IMR-90 (cell line): ENCODE data around the gene AP3D1. TPM values are rescaled to one million over a fixed set of nuclear protein-coding genes. Genes with fewer than 3 reads are reported as not detected.

ENCODE experiments used
- ATAC-seq: fragments of 200-7000 bp; cut with Tn5 transposase; 2 replicates; pipeline ENCODE4 v1.9.1; 2020; ENCODE audit warnings: low read depth, mild to moderate bottlenecking, moderate library complexity
- BruUV-seq: library from RNA; stranded (reverse); fragments of 400-500 nt; replicated peaks from 2 replicates; lab custom pipeline; 2021; lab: Mats Ljungman, UMichigan
- CTCF ChIA-PET: fragments of 300-600 bp; formaldehyde crosslinking; extraction: SDS; loops from one replicate; lab custom pipeline; 2021; ENCODE audit warnings: antibody characterized with exemption; lab: Yijun Ruan, JAX
- POLR2A ChIA-PET: fragments of 300-600 bp; sonication (Branson Sonifier 250); formaldehyde crosslinking; loops from one replicate; lab custom pipeline; 2022; ENCODE audit warnings: antibody characterized with exemption; ENCODE audit not compliant: unreplicated experiment; lab: Charles Lee
- DNase-seq: peaks from one replicate; pipeline ENCODE4 v3.0.0; 2013
- H2AFZ ChIP-seq: replicated peaks from 2 replicates; pipeline ENCODE3; 2013; ENCODE audit warnings: low read length, mild to moderate bottlenecking; ENCODE audit not compliant: poor library complexity
- H2AK5ac ChIP-seq: 2 replicates; pipeline ENCODE4 v1.6.1; 2013; ENCODE audit warnings: low read depth, low read length, inconsistent platforms
- H2AK9ac ChIP-seq: replicated peaks from 2 replicates; pipeline ENCODE3; 2013; ENCODE audit warnings: mild to moderate bottlenecking, low read depth, low read length, moderate library complexity; ENCODE audit not compliant: poor library complexity
- H2BK120ac ChIP-seq: 2 replicates; pipeline ENCODE4 v1.6.1; 2013; ENCODE audit warnings: low read depth, low read length, inconsistent platforms
- H2BK15ac ChIP-seq: 3 replicates; pipeline ENCODE4 v1.6.1; 2013; ENCODE audit warnings: low read depth, low read length, inconsistent platforms
- H2BK20ac ChIP-seq: 2 replicates; pipeline ENCODE4 v1.6.1; 2013; ENCODE audit warnings: low read depth, mild to moderate bottlenecking, inconsistent platforms, low read length, moderate library complexity
- H2BK5ac ChIP-seq: 2 replicates; pipeline ENCODE4 v1.6.1; 2013; ENCODE audit warnings: mild to moderate bottlenecking, low read depth, low read length, inconsistent platforms; ENCODE audit not compliant: poor library complexity, severe bottlenecking
- H3K14ac ChIP-seq: replicated peaks from 2 replicates; pipeline ENCODE4 v1.6.1; 2013; ENCODE audit warnings: low read depth, low read length, inconsistent platforms
- H3K18ac ChIP-seq: 2 replicates; pipeline ENCODE4 v1.6.1; 2013; ENCODE audit warnings: low read depth, low read length, control low read depth
- H3K23ac ChIP-seq: 2 replicates; pipeline ENCODE4 v1.6.1; 2013; ENCODE audit warnings: low read depth, low read length, inconsistent platforms
- H3K27ac ChIP-seq: 2 replicates; pipeline ENCODE4 v1.5.1; 2013; ENCODE audit warnings: mild to moderate bottlenecking, control low read depth, low read length; ENCODE audit not compliant: insufficient read depth
- H3K27me3 ChIP-seq: 2 replicates; pipeline ENCODE4 v1.6.1; 2013; ENCODE audit warnings: low read length; ENCODE audit not compliant: control insufficient read depth, insufficient read depth
- H3K36me3 ChIP-seq: 2 replicates; pipeline ENCODE4 v1.6.1; 2013; ENCODE audit warnings: low read length, mixed read lengths; ENCODE audit not compliant: control insufficient read depth, insufficient read depth
- H3K4ac ChIP-seq: 2 replicates; pipeline ENCODE4 v1.6.1; 2013; ENCODE audit warnings: low read depth, low read length, inconsistent platforms
- H3K4me1 ChIP-seq: 2 replicates; pipeline ENCODE4 v1.6.1; 2013; ENCODE audit warnings: low read length, mixed read lengths; ENCODE audit not compliant: control insufficient read depth, insufficient read depth
- H3K4me2 ChIP-seq: 2 replicates; pipeline ENCODE4 v1.6.1; 2013; ENCODE audit warnings: low read depth, mild to moderate bottlenecking, control low read depth, low read length, moderate library complexity
- H3K4me3 ChIP-seq: 2 replicates; pipeline ENCODE4 v1.5.1; 2013; ENCODE audit warnings: low read depth, mild to moderate bottlenecking, control low read depth, low read length, moderate library complexity; ENCODE audit not compliant: insufficient read depth
- H3K56ac ChIP-seq: 2 replicates; pipeline ENCODE4 v1.6.1; 2013; ENCODE audit warnings: low read length, inconsistent platforms; ENCODE audit not compliant: insufficient read depth; ENCODE audit errors: extremely low read depth
- H3K79me1 ChIP-seq, 2 experiments: 2 replicates each; pipeline ENCODE4 v1.6.1; 2013; ENCODE audit warnings: low read length in 2 of 2, inconsistent platforms in 1 of 2, low read depth in 1 of 2
- H3K9ac ChIP-seq: 2 replicates; pipeline ENCODE4 v1.6.1; 2013; ENCODE audit warnings: low read depth, low read length, control low read depth
- H3K9me1 ChIP-seq: 2 replicates; pipeline ENCODE4 v1.6.1; 2013; ENCODE audit warnings: low read length, inconsistent platforms; ENCODE audit not compliant: insufficient read depth
- H3K9me3 ChIP-seq: 2 replicates; pipeline ENCODE4 v1.6.1; 2013; ENCODE audit warnings: low read length; ENCODE audit not compliant: control insufficient read depth, insufficient read depth
- H4K20me1 ChIP-seq: 2 replicates; pipeline ENCODE4 v1.6.1; 2013; ENCODE audit warnings: low read length, inconsistent platforms; ENCODE audit not compliant: insufficient read depth
- H4K5ac ChIP-seq: 2 replicates; pipeline ENCODE4 v1.6.1; 2013; ENCODE audit warnings: mild to moderate bottlenecking, low read depth, low read length, control low read depth
- H4K8ac ChIP-seq, 2 experiments: 2 replicates each; pipeline ENCODE4 v1.6.1; 2013; ENCODE audit warnings: low read depth in 2 of 2, low read length in 2 of 2, control low read depth in 1 of 2, inconsistent platforms in 1 of 2
- H4K91ac ChIP-seq: 2 replicates; pipeline ENCODE4 v1.6.1; 2013; ENCODE audit warnings: low read depth, low read length, inconsistent platforms; ENCODE audit not compliant: insufficient read depth
- BHLHE40 ChIP-seq: fragments of 150-350 bp; IDR thresholded peaks from 2 replicates; pipeline ENCODE4 v1.6.1; 2016; ENCODE audit warnings: mild to moderate bottlenecking, low read depth, low read length
- MXI1 ChIP-seq: IDR thresholded peaks from 2 replicates; pipeline ENCODE4 v1.6.1; 2012; ENCODE audit warnings: low read depth, mild to moderate bottlenecking, low read length, moderate library complexity, borderline replicate concordance
- WGBS, 2 experiments: methylation state at CpG; one replicate each; pipeline versions ENCODE4 v1.1.5 to v1.1.7; 2013; ENCODE audit warnings: missing lambda C conversion rate in 2 of 2; ENCODE audit not compliant: insufficient read length in 1 of 2; ENCODE audit errors: extremely low coverage in 2 of 2; 5-methylcytosine and 5-hydroxymethylcytosine counted together
- dilution Hi-C: fragments of 300-500 bp; cut with HindIII; formaldehyde crosslinking; loops from one replicate; pipeline ENCODE4 v1.14.3; 2018; ENCODE audit warnings: low sequenced_read_pairs; ENCODE audit not compliant: unreplicated experiment
- in situ Hi-C: fragments of 300-500 bp; cut with MboI; formaldehyde crosslinking; loops from 3 replicates; pipeline ENCODE4 v1.14.3; 2019; ENCODE audit warnings: low sequenced_read_pairs, inconsistent platforms, mixed read lengths
- intact Hi-C: fragments of 100-400 bp; cut with micrococcal nuclease; formaldehyde crosslinking; loops from 2 replicates; pipeline ENCODE4 v1.10.0; 2022
- polyA plus RNA-seq, 3 experiments: library from polyadenylated mRNA; depleted of rRNA; stranded (reverse); fragments of >200 nt; gene quantifications; 2 replicates each; pipeline ENCODE4 v1.2.3, GENCODE V29; 2012; ENCODE audit warnings: low replicate concordance in 1 of 3
- total RNA-seq: library from RNA; depleted of rRNA; stranded (reverse); fragments of >200 nt; gene quantifications from 2 replicates; pipeline ENCODE4 v1.2.3, GENCODE V29; 2012

The AP3D1 gene
- total and polyA plus RNA-seq, 2 of the 4 experiments (the other 2 are of a cell fraction): 75.3 to 129 TPM

DNA sequence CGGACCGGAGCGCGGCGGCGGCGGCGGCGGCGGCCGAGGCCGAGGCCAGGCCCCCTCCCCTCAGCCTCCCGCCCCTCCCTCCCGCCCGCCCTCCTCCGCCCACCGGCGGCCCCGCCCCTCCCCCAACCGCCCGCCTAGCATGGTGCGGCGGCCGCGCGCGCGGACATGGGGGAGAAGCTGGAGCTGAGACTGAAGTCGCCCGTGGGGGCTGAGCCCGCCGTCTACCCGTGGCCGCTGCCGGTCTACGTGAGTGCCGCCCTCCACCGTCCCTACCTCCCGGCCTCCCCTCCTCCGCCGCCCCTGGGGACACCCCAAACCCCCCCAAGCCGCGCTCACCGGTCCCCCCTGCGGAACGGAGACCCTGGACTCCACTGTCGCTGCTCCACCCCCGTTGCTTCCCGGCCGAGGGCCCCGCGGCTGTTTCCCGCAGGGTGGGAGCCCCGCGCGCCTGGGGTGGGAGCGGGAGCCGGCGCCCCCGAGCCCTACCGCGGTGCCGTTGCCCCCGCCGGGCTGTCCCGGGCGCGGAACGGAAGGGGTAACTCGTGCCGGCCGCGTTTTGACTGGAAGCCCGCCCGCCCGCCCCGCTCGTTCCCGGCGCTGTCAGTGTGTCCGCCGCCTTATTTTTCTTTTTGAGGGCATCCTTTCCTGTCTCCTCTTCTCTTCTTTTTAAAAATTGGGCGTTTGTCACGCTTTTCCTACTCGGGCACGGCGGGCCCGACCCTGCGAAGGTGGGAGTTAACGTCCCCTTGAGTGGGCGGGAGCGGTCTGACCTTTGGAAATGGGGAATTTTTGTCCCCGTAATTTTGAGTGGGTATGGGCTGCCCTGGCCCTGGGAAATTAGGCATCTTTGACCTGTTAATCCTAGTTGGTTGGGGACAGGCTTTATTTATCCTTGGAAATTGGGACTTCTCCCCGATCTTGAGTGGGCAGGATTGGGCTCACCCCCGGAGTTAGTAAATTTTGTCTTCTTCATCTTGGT, 12.9 kb upstream of the AP3D1 start:
- intact Hi-C loops (no loop called here), in situ Hi-C loops (no loop called here), dilution Hi-C loops (no loop called here)
- peak; percentile 28 for ATAC-seq
- H3K4me3 ChIP-seq: peak overlapping the region; percentile 90
- H2AK5ac ChIP-seq: peak overlapping the region; percentile 89
- H2BK20ac ChIP-seq: no peak overlapping the region
- peak overlapping the region; percentile 89 for H3K23ac ChIP-seq
- ChIA-PET POLR2A (interaction anchor here (0.5 to 0.6 kb wide), 3 partner anchors 106 to 602 kb away, joined by 3 to 7 read pairs (median 3); no protein-coding TSS in a partner anchor), CTCF (interaction anchor here (1.1 kb wide), 1 partner anchor 151 kb away, joined by 4 read pairs; no protein-coding TSS in a partner anchor)
- peak overlapping the region; percentile 89 for H2AFZ ChIP-seq
- no TSS peak for BruUV-seq
- H3K4ac ChIP-seq: peak overlapping the region; percentile 89
- H3K9ac ChIP-seq: peak overlapping the region; percentile 85
- no peak overlapping the region for H2BK120ac ChIP-seq
- no peaks in the 10 kb centered on the region for H3K27me3 ChIP-seq
- H3K27ac ChIP-seq: peak overlapping the region; percentile 92
- peaks cover 46% of the 10 kb centered on the region for H4K20me1 ChIP-seq
- H3K36me3 ChIP-seq: no peaks in the 10 kb centered on the region
- no peak overlapping the region for H4K5ac ChIP-seq
- H3K4me2 ChIP-seq: peak overlapping the region; percentile 97
- peaks cover 11% of the 10 kb centered on the region for H3K9me1 ChIP-seq
- H3K18ac ChIP-seq: no peak overlapping the region
- H2BK15ac ChIP-seq: no peak overlapping the region; the same call in 2 of the 3 replicates
- 0% methylated on average over 1 of the region's 95 CpGs; no CpG with 5 or more reads in 1 of the 2 experiments for WGBS, 2 experiments
- TF ChIP-seq BHLHE40 (no peak), MXI1 (0 out of 2 replicates have a peak, but pooled peaks have one; percentile 1)
- peak overlapping the region; percentile 99 for H2AK9ac ChIP-seq
- H2BK5ac ChIP-seq: peak overlapping the region; percentile 94
- no peaks in the 10 kb centered on the region for H3K9me3 ChIP-seq
- peaks cover 20% of the 10 kb centered on the region for H3K4me1 ChIP-seq
- H4K91ac ChIP-seq: peak overlapping the region; percentile 21; the same call in 1 of the 2 replicates
- H3K56ac ChIP-seq: peak overlapping the region; percentile 51; the same call in 1 of the 2 replicates
- no peak for DNase-seq
- H3K79me1 ChIP-seq: peaks cover 10 to 50% of the 10 kb centered on the region in 2 experiments; a peak in 2 of 4 replicates
- H3K14ac ChIP-seq: peak overlapping the region; percentile 58
- peak overlapping the region; percentile 42 to 74; a peak in 2 of 4 replicates for H4K8ac ChIP-seq
